ENCODE data around the gene ECI2.
"Not testable (repeated sequence)": the region's sequence is repeated elsewhere in the genome, so short reads cannot be mapped to it uniquely, and the experiment has no call there.

ECI2 gene

GRCh38 chr6:4138186-4138585, 2.8 kb upstream of the ECI2 start:
- no peak for DNase-seq

DNA sequence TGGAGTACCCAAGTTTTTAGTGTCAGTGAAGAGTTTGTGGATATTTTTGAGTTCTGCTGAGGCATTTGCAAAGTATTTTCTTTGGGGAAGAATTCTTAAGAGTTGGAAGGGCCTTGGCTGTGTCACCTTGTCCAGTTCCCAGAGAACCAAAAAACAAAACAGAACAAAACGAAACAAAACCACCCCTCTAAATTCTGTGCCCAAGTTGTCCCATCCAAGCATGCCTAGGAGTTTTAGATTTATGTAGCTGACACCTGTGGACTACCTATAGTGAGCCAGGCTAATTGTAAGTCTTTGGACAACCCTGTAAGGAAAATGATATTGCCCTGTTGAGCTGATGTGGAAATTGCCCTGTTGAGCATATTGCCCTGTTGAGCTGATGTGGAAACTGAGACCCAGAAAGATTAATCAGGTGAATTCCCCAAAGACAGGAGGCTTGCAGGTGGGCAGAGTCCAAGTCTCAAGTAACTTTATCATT, 1.0 kb upstream of the ECI2 start:
- no peak for DNase-seq

GRCh38 chr6:4135665-4136353, 434 bp upstream of the ECI2 start:
- peak; percentile 87 to 95 (median 94) for DNase-seq

DNA sequence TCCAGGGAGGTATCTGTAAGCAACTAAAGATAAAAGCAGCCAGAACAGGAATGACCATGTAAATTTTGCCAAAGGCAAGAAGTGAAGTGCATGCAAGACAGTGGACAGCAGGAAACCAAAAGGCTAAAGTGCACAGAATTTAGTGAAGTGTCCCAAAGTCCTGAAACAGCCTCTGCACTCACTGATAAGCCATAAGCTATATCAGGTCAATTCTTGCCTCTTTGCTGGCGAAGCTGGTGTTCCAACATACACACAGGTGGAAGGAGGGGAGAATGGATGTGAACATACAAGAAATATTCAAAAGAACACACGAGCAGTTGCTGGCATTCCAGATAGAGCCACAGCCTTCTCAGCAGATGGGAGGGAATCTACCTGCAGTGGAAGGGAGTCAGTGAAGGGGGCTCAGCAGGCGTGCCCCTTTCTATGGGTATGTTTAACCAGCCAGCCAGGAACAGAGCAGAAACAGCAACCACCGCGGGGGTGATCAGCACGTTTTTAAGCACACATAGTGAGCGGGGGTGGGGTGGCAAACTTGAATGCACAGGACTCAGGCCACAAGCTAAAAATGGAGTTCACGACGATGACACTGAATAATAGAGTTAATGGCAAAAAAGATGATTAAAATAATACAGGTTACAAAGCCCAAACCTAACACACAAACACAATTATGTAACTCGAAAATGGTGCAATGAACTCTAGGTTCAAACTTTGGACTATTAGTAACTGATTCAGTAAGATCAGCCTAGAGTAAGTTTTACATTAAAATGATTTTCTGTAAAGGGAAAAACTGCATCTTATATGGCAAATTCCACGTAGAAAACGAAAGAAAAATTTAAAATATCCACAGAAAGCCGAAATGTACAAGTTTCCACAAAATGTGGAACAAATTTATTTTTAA, 1.2 kb downstream of the ECI2 start:
- DNase-seq: peak in 2 of 5 donors; percentile 3 to 14

DNA sequence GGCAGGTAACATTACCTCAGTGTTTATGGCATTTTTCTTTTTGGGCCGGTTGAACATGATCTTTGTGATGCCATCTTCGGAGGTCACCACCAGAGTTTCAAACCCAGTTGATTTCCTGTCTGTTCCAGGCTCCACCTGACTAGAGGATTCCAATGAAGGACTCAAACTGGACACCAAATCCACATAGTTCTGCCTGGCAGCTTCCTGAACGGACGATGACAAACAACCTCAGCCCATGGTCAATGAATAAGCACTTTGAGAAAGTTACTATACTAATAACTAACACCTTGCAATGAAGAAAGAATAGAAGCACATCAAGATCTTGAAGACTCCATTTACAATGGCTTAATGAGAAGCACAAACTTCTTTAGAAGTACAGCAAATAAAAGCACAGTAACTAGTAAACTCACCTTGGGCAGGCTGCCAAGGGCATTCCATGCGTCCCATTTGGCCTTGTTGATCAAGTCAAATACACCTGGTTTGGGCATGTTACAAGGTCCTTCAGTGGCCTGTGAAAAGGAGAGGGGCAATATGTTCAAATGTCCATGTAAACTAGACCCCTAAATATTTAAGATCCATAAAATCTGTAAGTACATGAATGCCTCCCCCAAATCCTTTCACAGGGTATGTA, 4.9 kb downstream of the ECI2 start:
- DNase-seq: no peak

GRCh38 chr6:4129446-4129845, 5.9 kb downstream of the ECI2 start:
- DNase-seq: no peak

- DNase-seq: no peak
Measured at GRCh38 chr6:4128748-4129147, 6.6 kb downstream of the ECI2 start.

DNA sequence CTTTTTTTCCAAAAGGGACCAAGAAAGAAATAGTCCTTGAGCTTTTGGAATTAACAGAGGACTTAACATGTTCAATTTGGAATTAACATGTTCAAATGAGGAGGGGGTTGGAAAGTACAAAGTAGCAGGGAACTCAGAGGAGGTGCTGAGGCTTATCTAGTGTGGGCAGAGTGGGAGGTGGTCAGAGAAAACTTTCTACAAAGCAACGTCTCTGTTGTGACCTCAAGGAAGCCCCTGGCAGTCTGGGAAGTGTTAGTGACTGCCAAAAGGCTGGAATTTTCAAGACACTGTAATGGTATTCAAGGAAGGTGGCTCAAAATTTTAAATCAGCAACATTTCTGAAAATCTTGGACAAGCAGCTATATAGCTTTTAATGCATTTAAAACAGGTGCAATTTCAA, 7.3 kb downstream of the ECI2 start:
- DNase-seq: no peak

DNA sequence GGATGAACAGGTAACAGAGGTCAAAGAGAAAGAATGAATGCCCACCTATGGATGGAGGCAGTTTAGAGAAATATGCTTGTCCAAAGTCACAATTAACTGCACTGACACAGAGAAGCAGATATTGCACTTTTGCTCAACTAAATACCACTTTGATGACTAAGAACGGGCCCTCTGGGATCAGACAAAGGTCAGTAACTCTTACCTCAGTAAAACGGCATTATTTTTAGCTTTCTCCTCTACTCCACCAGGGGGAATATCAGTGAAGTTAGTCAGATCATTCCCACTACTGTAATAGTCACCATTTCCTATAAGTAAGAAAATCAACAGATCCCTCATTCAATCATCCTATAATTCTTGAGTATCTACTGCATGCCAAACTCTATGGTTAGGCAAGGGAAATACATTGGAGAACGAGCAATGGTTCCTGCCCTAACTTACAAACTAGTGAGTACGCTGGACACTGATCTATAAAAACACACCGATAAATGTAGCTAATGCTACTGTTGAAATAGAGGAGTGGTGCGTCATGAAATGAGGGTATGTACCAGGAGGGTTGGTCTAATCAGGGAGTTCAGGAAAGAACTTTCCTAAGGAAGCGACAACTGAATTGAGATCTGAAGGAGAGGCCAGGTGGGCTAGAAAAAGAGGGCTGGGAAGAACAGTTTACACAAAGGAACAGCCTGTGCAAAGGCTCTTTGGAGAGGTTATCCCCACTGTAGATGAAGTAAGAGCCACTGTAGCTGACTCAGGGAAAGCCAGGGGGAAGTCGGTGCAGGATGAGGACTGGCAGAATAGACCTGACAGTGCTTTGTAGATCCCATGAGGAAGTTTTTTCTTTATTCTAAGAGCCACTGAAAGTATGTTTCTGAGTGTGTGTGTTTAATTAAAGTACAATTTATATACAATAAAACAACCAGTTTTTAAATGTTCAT, 9.2 kb downstream of the ECI2 start:
- no peak for DNase-seq

GRCh38 chr6:4125500-4125899, 9.9 kb downstream of the ECI2 start:
- DNase-seq: no peak

DNA sequence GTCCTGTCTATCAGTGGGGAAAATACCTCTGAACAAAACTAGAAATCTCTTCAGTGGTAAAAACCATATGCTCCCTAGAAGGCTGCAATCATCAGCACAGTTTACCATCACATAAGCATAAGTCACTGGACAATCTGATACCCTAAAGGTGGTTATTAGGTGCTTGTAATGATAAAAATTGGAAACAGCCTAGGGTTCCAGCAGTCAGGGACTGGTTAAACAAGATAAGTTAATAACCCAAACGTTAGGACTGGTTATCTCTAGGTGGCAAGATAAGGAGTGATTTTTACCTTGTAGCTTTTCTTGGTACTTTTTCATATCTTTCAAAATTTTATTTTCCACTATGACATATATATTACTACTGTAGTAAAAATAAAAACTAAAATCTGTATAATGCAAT, 11.0 kb downstream of the ECI2 start:
- DNase-seq: no peak

DNA sequence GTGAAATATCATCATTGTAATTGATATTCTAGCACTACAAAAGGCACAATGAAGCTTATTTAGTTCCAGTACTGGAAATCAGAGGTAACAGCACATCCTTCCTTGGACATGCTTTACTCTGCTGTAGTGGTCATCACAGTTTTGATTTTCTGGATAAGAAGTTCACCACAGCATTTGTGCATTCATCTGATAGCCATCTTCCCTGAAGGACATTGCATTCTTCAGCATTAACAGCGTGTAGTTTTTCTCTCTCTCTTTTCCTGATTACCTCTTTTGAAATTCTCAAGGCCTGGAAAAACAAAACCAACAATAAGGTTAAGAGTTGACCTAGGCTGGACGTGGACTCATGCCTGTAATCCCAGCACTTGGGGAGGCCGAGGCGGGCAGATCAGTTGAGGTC, 19.6 kb downstream of the ECI2 start:
- no peak for DNase-seq

DNA sequence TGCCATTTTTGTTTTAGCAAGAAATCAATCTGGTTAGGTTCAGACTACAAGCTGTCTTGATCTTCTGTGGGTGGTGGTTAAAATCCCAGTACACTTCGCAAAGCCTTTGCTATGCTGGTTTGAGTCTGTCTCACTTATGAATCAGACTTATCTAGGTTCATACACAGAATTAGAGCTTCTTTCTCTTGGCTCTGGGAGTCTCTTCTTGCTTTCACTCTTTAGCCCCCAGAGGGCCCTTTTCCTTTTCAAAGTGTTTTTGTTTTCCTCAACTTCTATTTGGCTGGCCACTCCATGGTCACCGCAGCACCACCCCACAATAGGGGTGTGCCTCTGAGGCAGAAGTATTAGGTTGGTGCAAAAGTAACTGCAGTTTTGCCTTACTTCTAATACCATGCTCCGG, 21.3 kb downstream of the ECI2 start:
- DNase-seq: no peak

DNA sequence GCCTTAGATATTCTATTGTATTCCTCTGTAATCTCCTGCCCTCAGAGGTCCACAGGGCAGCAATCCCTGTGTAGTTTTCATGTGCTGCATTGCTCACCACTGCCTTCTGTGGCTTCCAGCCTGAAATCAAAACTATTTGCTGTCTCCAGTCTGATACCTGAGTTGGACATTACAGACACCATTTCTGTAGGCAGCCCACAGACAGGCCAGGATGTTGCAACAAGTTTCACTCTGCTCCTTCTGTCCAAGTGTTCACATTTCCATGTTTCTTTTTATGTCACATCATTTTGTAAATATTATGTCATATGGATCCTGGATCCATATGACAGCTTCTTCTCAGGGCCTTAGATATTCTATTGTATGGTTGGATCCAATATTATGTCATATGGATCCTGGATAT, 21.7 kb downstream of the ECI2 start:
- DNase-seq: no peak

DNA sequence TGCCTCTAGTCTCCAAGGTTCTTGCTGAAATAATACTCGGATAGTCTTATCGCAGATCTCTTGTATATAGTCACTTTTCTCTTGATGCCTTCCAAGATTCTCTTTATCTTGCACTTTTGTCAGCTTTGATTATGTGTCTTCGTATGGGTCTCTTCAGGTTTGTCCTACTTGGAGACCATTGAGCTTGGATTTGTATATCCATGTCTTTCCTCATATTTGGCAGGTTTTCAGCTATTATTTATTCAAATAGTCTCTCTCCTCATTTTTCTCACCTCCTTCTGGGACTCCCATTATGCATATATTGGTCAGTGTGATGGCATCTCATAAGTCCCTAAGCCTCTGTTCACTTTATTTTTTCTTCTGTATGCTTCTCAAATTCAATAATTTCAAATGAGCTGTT, 23.0 kb downstream of the ECI2 start:
- no peak for DNase-seq

DNA sequence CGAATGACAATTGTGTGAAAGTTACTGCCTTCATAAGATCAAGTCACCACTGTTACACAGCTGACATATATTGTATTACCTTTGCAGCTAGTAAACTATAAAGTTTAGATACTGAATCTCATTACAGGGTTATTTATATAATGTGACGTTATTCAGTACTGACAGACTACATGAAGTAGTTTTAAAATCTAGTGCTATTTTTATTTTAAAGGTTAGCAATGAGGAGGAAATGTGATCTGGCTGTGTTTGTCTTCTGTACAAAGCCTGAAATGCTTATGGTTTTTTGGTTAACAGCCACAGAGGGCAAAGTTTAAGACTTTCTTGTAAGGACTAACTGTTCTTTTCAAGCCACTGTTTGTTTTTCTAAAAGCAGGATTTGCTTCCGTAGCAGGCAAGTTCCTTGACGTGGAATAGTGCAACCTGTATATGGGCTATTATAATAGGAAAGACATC, 26.0 kb downstream of the ECI2 start:
- not testable (repeated sequence) for DNase-seq

DNA sequence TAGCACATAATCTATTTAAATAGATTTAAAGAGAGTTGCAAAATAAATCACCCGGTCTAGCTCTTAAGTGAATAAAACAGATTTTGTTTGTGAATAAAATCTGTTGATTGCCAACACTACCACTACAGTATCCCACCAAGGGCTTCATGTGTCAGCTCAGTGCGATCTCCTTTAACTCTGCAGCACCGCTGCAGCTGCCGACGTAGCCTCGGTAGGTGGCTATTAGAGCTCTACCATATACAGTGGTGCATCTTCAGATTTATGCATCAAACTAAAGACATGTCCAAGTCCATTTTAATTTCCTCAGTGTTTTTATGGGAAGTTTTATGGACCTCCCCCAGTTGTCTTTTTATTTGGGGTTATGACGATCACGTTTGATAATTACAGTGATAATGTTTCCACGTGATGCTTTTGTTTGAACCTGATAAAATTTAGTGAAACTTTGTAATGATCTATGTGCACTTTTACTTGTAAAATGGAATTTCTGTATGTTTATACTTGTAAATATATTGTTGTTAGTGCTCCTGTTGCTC, 26.7 kb downstream of the ECI2 start:
- no peak for DNase-seq

- DNase-seq: no peak
Measured at GRCh38 chr6:4107873-4108272, 27.5 kb downstream of the ECI2 start.

DNA sequence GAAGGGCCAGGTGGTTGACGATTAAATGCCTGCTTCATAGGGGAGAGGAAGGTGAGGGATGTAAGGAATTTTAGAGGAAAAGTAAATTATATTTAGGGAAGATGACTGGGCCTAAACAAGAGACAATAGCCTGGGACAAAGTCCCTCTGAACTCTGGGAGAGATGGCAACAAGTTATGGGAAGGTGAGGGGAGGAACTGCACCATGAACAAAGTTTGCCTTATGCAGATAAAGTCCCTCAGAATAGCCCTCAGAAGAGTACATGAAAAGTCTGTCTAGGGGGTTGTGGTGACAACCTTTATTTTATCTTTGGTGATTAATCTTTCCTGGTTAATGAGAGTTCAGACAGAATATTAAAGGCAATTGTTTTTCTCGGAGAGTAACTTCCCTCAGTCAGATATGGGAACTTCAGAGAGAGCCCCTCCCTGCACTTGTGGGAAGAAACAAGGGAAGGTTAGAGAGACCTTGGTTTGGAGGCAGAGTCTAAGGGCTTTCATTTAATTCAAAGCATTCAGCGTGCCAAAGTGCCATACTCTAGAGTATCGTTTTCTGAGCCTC, 29.3 kb downstream of the ECI2 start:
- DNase-seq: no peak

- DNase-seq: no peak
Measured at GRCh38 chr6:4103929-4104328, 31.4 kb downstream of the ECI2 start.

DNA sequence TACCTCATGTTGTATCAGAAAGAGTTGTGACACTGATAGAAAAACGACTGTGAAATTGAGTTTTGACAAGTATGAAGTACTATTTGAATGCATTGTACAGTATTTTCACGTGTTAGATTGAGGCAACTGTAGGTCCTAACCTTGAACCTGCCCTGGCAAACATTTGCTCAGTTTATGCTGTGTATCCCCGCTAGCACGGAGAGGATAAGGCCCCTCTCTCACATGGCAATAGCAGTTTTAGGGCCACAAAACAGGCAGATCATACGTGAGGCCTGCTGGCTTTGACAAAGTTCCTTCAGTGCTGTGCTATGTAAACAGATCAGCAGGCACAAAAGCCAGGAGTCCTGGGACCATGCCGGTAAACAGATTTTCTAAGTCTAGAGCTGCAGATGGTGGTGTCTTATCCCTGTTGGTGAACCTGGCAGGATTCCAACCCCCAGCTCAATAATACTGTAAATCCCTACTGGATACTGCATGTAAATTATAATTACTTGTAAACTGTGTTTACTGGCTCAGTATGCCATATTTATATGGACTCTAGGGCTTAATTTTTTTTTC, 32.6 kb downstream of the ECI2 start:
- DNase-seq: no peak

All from T-helper 1 cell (primary cell).